HEK293 (cell line): Measurements from ENCODE around the gene ASXL3.
A peak's percentile ranks its signal among the peaks of the same experiment; 100 is the strongest.

ENCODE experiments used
- GLIS1 ChIP-seq: fragments of 450-650 bp; formaldehyde crosslinking; IDR thresholded peaks from 2 replicates; pipeline ENCODE4 v1.5.1; 2016; ENCODE audit warnings: missing biosample characterization, missing genetic modification characterization
- MZF1 ChIP-seq: fragments of 450-650 bp; formaldehyde crosslinking; IDR thresholded peaks from 2 replicates; pipeline ENCODE4 v1.5.1; 2017; ENCODE audit warnings: missing biosample characterization, missing genetic modification characterization, borderline replicate concordance
- SCRT1 ChIP-seq: fragments of 450-650 bp; formaldehyde crosslinking; IDR thresholded peaks from 2 replicates; pipeline ENCODE4 v1.5.1; 2016; ENCODE audit warnings: missing biosample characterization, missing genetic modification characterization, borderline replicate concordance
- SCRT2 ChIP-seq: fragments of 450-650 bp; formaldehyde crosslinking; IDR thresholded peaks from 2 replicates; pipeline ENCODE4 v1.5.1; 2016; ENCODE audit warnings: missing biosample characterization, missing genetic modification characterization
- SP3 ChIP-seq: fragments of 450-650 bp; formaldehyde crosslinking; IDR thresholded peaks from 2 replicates; pipeline ENCODE4 v1.5.1; 2016; ENCODE audit warnings: missing biosample characterization, missing genetic modification characterization
- ZFP37 ChIP-seq: fragments of 450-650 bp; formaldehyde crosslinking; IDR thresholded peaks from 2 replicates; pipeline ENCODE4 v1.5.1; 2016; ENCODE audit warnings: missing biosample characterization, missing genetic modification characterization
- ZNF138 ChIP-seq: fragments of 450-650 bp; formaldehyde crosslinking; IDR thresholded peaks from 2 replicates; pipeline ENCODE4 v1.5.1; 2016; ENCODE audit warnings: missing biosample characterization, missing genetic modification characterization, borderline replicate concordance
- ZNF169 ChIP-seq: fragments of 450-650 bp; formaldehyde crosslinking; IDR thresholded peaks from 2 replicates; pipeline ENCODE4 v1.5.1; 2016; ENCODE audit warnings: missing biosample characterization, missing genetic modification characterization
- ZNF174 ChIP-seq: fragments of 450-650 bp; formaldehyde crosslinking; IDR thresholded peaks from 2 replicates; pipeline ENCODE4 v1.5.0; 2017; ENCODE audit warnings: missing biosample characterization, mild to moderate bottlenecking, missing genetic modification characterization
- ZNF221 ChIP-seq: fragments of 450-650 bp; formaldehyde crosslinking; IDR thresholded peaks from 2 replicates; pipeline ENCODE4 v1.5.1; 2017; ENCODE audit warnings: missing biosample characterization, missing genetic modification characterization, borderline replicate concordance
- ZNF223 ChIP-seq: fragments of 450-650 bp; formaldehyde crosslinking; IDR thresholded peaks from 2 replicates; pipeline ENCODE4 v1.5.1; 2016; ENCODE audit warnings: missing biosample characterization, missing genetic modification characterization
- ZNF23 ChIP-seq: fragments of 450-650 bp; formaldehyde crosslinking; IDR thresholded peaks from 2 replicates; pipeline ENCODE4 v1.5.1; 2016; ENCODE audit warnings: missing biosample characterization, missing genetic modification characterization, borderline replicate concordance
- ZNF292 ChIP-seq: fragments of 450-650 bp; formaldehyde crosslinking; IDR thresholded peaks from 2 replicates; pipeline ENCODE4 v1.5.1; 2016; ENCODE audit warnings: low read depth, missing biosample characterization, missing genetic modification characterization, borderline replicate concordance
- ZNF324 ChIP-seq: fragments of 450-650 bp; formaldehyde crosslinking; IDR thresholded peaks from 2 replicates; pipeline ENCODE4 v1.5.1; 2016; ENCODE audit warnings: missing biosample characterization, missing genetic modification characterization
- ZNF341 ChIP-seq: fragments of 450-650 bp; formaldehyde crosslinking; IDR thresholded peaks from 2 replicates; pipeline ENCODE4; 2016; ENCODE audit warnings: low read depth, missing biosample characterization, missing genetic modification characterization
- ZNF37A ChIP-seq: fragments of 450-650 bp; IDR thresholded peaks from 2 replicates; pipeline ENCODE4 v1.5.1; 2018; ENCODE audit warnings: missing biosample characterization, missing genetic modification characterization
- ZNF548 ChIP-seq: fragments of 450-650 bp; formaldehyde crosslinking; IDR thresholded peaks from 2 replicates; pipeline ENCODE4 v1.5.1; 2016; ENCODE audit warnings: missing biosample characterization, missing genetic modification characterization
- ZNF600 ChIP-seq: fragments of 450-650 bp; formaldehyde crosslinking; IDR thresholded peaks from 2 replicates; pipeline ENCODE4 v1.5.1; 2016; ENCODE audit warnings: missing biosample characterization, missing genetic modification characterization
- ZNF623 ChIP-seq: fragments of 450-650 bp; formaldehyde crosslinking; IDR thresholded peaks from 2 replicates; pipeline ENCODE4 v1.5.1; 2016; ENCODE audit warnings: missing biosample characterization, missing genetic modification characterization
- ZNF629 ChIP-seq: fragments of 450-650 bp; formaldehyde crosslinking; IDR thresholded peaks from 2 replicates; pipeline ENCODE4 v1.5.1; 2017; ENCODE audit warnings: missing biosample characterization, missing genetic modification characterization
- ZNF654 ChIP-seq: fragments of 450-650 bp; formaldehyde crosslinking; IDR thresholded peaks from 2 replicates; pipeline ENCODE4 v1.5.1; 2016; ENCODE audit warnings: low read depth, missing biosample characterization, missing genetic modification characterization
- ZNF792 ChIP-seq: fragments of 450-650 bp; formaldehyde crosslinking; IDR thresholded peaks from 2 replicates; pipeline ENCODE4 v1.5.1; 2016; ENCODE audit warnings: missing biosample characterization, missing genetic modification characterization
- ZNF837 ChIP-seq: fragments of 450-650 bp; formaldehyde crosslinking; IDR thresholded peaks from 2 replicates; pipeline ENCODE4 v1.5.1; 2016; ENCODE audit warnings: missing biosample characterization, missing genetic modification characterization
- TF ChIP-seq, protein P1 (sequence below): fragments of 450-650 bp; formaldehyde crosslinking; IDR thresholded peaks from 2 replicates; pipeline ENCODE4 v1.5.1; 2016; ENCODE audit warnings: missing biosample characterization, missing genetic modification characterization
- TF ChIP-seq, protein P2 (sequence below): fragments of 450-650 bp; formaldehyde crosslinking; IDR thresholded peaks from 2 replicates; pipeline ENCODE4 v1.5.1; 2016; ENCODE audit warnings: missing biosample characterization, missing genetic modification characterization
- TF ChIP-seq, protein P3 (sequence below): fragments of 450-650 bp; formaldehyde crosslinking; IDR thresholded peaks from 2 replicates; pipeline ENCODE4 v1.5.1; 2016; ENCODE audit warnings: missing biosample characterization, missing genetic modification characterization
- TF ChIP-seq, protein P4 (sequence below): fragments of 450-650 bp; formaldehyde crosslinking; IDR thresholded peaks from 2 replicates; pipeline ENCODE4 v1.5.1; 2016; ENCODE audit warnings: missing biosample characterization, missing genetic modification characterization
- TF ChIP-seq, protein P5 (sequence below): fragments of 450-650 bp; formaldehyde crosslinking; IDR thresholded peaks from 2 replicates; pipeline ENCODE4 v1.5.1; 2016; ENCODE audit warnings: missing biosample characterization, missing genetic modification characterization
- TF ChIP-seq, protein P6 (sequence below): fragments of 450-650 bp; IDR thresholded peaks from 2 replicates; pipeline ENCODE4 v1.5.1; 2018; ENCODE audit warnings: missing biosample characterization, mild to moderate bottlenecking, missing genetic modification characterization

ASXL3 gene

DNA sequence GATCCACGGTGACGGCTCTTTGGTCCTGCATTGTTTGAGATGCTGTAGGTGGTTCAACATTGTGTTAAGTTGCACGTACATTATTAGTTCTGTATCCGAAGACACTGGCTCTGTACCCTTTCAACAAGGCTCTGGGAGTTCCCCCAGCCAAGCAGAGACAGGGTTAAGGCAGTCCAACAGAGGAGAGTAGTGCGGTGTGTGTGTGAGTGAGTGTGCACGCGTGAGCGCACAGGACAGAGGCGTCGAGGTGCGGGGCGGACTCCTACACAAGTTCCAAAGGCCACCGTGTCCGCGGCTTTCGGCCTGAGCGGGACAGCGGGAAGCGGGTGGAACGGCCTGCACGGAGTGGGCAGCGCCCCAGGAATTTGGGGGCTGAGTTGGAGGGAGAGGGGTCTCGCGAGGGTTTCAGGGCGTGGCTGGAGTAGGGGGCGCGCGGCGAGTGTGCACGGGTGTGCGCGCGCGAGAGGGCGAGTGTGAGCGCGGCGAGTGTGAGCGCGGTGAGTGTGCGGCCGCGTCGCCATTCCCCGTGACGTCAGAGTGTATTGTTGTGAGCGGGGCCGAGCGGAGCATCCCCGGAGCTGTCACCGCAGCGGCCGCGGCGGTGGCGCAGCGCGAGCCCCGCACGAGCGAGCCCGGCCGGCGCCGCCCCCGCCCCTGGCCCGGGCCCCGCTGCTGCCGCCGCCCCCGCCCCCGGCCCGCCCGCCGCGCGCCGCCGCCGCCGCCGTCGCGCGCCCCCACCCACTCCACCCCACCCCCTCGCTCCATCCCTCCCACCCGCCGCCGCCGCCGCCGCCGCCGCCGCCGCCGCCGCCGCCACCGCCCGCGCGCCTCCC lies at the start of gene ASXL3 (continued):
- TF ChIP-seq ZNF169 (tag by site-specific recombination) (no peak), GLIS1 (tag by site-specific recombination) (no peak), ZFP37 (tag by site-specific recombination) (peak; percentile 97), ZNF623 (tag by site-specific recombination) (no peak), SCRT2 (tag by site-specific recombination) (no peak), MZF1 (tag by site-specific recombination) (no peak), ZNF600 (peak; percentile 79), ZNF654 (tag by site-specific recombination) (no peak), ZNF37A (tag by site-specific recombination) (no peak), SCRT1 (tag by site-specific recombination) (no peak), ZNF174 (tag by site-specific recombination) (no peak), ZNF23 (tag by site-specific recombination) (no peak), ZNF223 (tag by site-specific recombination) (no peak), ZNF292 (tag by site-specific recombination) (no peak), ZNF324 (peak; percentile 79; the same call in 1 of the 2 replicates), ZNF837 (0 out of 2 replicates have a peak, but pooled peaks have one; percentile 37), ZNF629 (tag by site-specific recombination) (peak; percentile 91), ZNF792 (tag by site-specific recombination) (peak; percentile 20; the same call in 1 of the 2 replicates), ZNF341 (tag by site-specific recombination) (peak; percentile 88), ZNF221 (tag by site-specific recombination) (no peak), ZNF548 (no peak), SP3 (peak; percentile 50), ZNF138 (tag by site-specific recombination) (no peak)
- TF ChIP-seq, protein P1, sequence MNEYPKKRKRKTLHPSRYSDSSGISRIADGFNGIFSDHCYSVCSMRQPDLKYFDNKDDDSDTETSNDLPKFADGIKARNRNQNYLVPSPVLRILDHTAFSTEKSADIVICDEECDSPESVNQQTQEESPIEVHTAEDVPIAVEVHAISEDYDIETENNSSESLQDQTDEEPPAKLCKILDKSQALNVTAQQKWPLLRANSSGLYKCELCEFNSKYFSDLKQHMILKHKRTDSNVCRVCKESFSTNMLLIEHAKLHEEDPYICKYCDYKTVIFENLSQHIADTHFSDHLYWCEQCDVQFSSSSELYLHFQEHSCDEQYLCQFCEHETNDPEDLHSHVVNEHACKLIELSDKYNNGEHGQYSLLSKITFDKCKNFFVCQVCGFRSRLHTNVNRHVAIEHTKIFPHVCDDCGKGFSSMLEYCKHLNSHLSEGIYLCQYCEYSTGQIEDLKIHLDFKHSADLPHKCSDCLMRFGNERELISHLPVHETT (tag by site-specific recombination), result no peak
- TF ChIP-seq, protein P2, sequence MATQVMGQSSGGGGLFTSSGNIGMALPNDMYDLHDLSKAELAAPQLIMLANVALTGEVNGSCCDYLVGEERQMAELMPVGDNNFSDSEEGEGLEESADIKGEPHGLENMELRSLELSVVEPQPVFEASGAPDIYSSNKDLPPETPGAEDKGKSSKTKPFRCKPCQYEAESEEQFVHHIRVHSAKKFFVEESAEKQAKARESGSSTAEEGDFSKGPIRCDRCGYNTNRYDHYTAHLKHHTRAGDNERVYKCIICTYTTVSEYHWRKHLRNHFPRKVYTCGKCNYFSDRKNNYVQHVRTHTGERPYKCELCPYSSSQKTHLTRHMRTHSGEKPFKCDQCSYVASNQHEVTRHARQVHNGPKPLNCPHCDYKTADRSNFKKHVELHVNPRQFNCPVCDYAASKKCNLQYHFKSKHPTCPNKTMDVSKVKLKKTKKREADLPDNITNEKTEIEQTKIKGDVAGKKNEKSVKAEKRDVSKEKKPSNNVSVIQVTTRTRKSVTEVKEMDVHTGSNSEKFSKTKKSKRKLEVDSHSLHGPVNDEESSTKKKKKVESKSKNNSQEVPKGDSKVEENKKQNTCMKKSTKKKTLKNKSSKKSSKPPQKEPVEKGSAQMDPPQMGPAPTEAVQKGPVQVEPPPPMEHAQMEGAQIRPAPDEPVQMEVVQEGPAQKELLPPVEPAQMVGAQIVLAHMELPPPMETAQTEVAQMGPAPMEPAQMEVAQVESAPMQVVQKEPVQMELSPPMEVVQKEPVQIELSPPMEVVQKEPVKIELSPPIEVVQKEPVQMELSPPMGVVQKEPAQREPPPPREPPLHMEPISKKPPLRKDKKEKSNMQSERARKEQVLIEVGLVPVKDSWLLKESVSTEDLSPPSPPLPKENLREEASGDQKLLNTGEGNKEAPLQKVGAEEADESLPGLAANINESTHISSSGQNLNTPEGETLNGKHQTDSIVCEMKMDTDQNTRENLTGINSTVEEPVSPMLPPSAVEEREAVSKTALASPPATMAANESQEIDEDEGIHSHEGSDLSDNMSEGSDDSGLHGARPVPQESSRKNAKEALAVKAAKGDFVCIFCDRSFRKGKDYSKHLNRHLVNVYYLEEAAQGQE, result 0 out of 2 replicates have a peak, but pooled peaks have one; percentile 43
- TF ChIP-seq, protein P3, sequence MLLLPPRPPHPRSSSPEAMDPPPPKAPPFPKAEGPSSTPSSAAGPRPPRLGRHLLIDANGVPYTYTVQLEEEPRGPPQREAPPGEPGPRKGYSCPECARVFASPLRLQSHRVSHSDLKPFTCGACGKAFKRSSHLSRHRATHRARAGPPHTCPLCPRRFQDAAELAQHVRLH (tag by site-specific recombination), result peak; percentile 85
- TF ChIP-seq, protein P4, sequence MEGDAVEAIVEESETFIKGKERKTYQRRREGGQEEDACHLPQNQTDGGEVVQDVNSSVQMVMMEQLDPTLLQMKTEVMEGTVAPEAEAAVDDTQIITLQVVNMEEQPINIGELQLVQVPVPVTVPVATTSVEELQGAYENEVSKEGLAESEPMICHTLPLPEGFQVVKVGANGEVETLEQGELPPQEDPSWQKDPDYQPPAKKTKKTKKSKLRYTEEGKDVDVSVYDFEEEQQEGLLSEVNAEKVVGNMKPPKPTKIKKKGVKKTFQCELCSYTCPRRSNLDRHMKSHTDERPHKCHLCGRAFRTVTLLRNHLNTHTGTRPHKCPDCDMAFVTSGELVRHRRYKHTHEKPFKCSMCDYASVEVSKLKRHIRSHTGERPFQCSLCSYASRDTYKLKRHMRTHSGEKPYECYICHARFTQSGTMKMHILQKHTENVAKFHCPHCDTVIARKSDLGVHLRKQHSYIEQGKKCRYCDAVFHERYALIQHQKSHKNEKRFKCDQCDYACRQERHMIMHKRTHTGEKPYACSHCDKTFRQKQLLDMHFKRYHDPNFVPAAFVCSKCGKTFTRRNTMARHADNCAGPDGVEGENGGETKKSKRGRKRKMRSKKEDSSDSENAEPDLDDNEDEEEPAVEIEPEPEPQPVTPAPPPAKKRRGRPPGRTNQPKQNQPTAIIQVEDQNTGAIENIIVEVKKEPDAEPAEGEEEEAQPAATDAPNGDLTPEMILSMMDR (tag by site-specific recombination), result peak; percentile 75
- TF ChIP-seq, protein P5, sequence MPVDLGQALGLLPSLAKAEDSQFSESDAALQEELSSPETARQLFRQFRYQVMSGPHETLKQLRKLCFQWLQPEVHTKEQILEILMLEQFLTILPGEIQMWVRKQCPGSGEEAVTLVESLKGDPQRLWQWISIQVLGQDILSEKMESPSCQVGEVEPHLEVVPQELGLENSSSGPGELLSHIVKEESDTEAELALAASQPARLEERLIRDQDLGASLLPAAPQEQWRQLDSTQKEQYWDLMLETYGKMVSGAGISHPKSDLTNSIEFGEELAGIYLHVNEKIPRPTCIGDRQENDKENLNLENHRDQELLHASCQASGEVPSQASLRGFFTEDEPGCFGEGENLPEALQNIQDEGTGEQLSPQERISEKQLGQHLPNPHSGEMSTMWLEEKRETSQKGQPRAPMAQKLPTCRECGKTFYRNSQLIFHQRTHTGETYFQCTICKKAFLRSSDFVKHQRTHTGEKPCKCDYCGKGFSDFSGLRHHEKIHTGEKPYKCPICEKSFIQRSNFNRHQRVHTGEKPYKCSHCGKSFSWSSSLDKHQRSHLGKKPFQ (tag by site-specific recombination), result peak; percentile 100
- TF ChIP-seq, protein P6, sequence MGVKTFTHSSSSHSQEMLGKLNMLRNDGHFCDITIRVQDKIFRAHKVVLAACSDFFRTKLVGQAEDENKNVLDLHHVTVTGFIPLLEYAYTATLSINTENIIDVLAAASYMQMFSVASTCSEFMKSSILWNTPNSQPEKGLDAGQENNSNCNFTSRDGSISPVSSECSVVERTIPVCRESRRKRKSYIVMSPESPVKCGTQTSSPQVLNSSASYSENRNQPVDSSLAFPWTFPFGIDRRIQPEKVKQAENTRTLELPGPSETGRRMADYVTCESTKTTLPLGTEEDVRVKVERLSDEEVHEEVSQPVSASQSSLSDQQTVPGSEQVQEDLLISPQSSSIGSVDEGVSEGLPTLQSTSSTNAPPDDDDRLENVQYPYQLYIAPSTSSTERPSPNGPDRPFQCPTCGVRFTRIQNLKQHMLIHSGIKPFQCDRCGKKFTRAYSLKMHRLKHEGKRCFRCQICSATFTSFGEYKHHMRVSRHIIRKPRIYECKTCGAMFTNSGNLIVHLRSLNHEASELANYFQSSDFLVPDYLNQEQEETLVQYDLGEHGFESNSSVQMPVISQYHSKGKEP (tag by site-specific recombination), result no peak
